Mesodermal cell (in vitro differentiated cells): ENCODE measurements around the gene PIK3CD.
"Not testable (repeated sequence)": the region's sequence is repeated elsewhere in the genome, so short reads cannot be mapped to it uniquely, and the experiment has no call there.

Experiments used
- H3K27ac ChIP-seq: 2 replicates; pipeline ENCODE4 v1.7.0; 2013; ENCODE audit warnings: mild to moderate bottlenecking, low read depth, low read length, moderate library complexity; ENCODE audit not compliant: severe bottlenecking
- H3K36me3 ChIP-seq: 2 replicates; pipeline ENCODE4 v1.7.1; 2013; ENCODE audit warnings: mild to moderate bottlenecking, low read length, moderate library complexity; ENCODE audit not compliant: control insufficient read depth, insufficient read depth
- H3K4me1 ChIP-seq: one replicate; pipeline ENCODE4 v1.7.1; 2013; ENCODE audit warnings: mild to moderate bottlenecking, low read length; ENCODE audit not compliant: insufficient read depth, control insufficient read depth, poor library complexity, severe bottlenecking
- H3K4me3 ChIP-seq: 2 replicates; pipeline ENCODE4 v1.7.0; 2013; ENCODE audit warnings: low read length, control low read depth, mild to moderate bottlenecking; ENCODE audit not compliant: insufficient read depth, poor library complexity, severe bottlenecking; ENCODE audit errors: extremely low read depth
- H3K9me3 ChIP-seq: 2 replicates; pipeline ENCODE4 v1.7.1; 2013; ENCODE audit warnings: mild to moderate bottlenecking, low read length, moderate library complexity; ENCODE audit not compliant: control insufficient read depth
- WGBS, 2 experiments: methylation state at CpG; one replicate each; pipeline ENCODE4 v1.1.5; 2013; ENCODE audit warnings: missing lambda C conversion rate in 2 of 2; ENCODE audit not compliant: insufficient coverage in 2 of 2; 5-methylcytosine and 5-hydroxymethylcytosine counted together

The PIK3CD gene

GRCh38 chr1:9625030-9625429, 26.5 kb upstream of the PIK3CD start:
- not testable (repeated sequence) for H3K27ac ChIP-seq, H3K36me3 ChIP-seq, H3K4me3 ChIP-seq, H3K9me3 ChIP-seq, H3K4me1 ChIP-seq
- 93 to 100% methylated on average over 1 to 2 of the region's 3 CpGs for WGBS, 2 experiments

- Histone ChIP-seq H3K9me3 (no peaks in the 10 kb centered on the region), H3K27ac (no peak overlapping the region), H3K4me3 (no peak overlapping the region), H3K36me3 (no peaks in the 10 kb centered on the region), H3K4me1 (no peaks in the 10 kb centered on the region)
- WGBS, 2 experiments = 89 to 91% methylated on average over 4 to 9 of the region's 9 CpGs
Measured at GRCh38 chr1:9626201-9626608, 25.3 kb upstream of the PIK3CD start.

- Histone ChIP-seq H3K4me1 (no peaks in the 10 kb centered on the region), H3K4me3 (no peak overlapping the region), H3K27ac (no peak overlapping the region), H3K9me3 (no peaks in the 10 kb centered on the region), H3K36me3 (no peaks in the 10 kb centered on the region)
- 84 to 94% methylated on average over 5 to 18 of the region's 23 CpGs for WGBS, 2 experiments
Measured at GRCh38 chr1:9628541-9629444, 22.7 kb upstream of the PIK3CD start.

- H3K36me3 ChIP-seq = no peaks in the 10 kb centered on the region
- H3K4me3 ChIP-seq = no peak overlapping the region
- WGBS, 2 experiments = 79 to 84% methylated on average over 19 to 22 of the region's 29 CpGs
- H3K4me1 ChIP-seq = no peaks in the 10 kb centered on the region
- no peaks in the 10 kb centered on the region for H3K9me3 ChIP-seq
- no peak overlapping the region for H3K27ac ChIP-seq
Measured at GRCh38 chr1:9629445-9630201, 21.9 kb upstream of the PIK3CD start.

GRCh38 chr1:9630331-9631111, 21.0 kb upstream of the PIK3CD start:
- Histone ChIP-seq H3K27ac (no peak overlapping the region), H3K36me3 (no peaks in the 10 kb centered on the region), H3K9me3 (no peaks in the 10 kb centered on the region), H3K4me3 (no peak overlapping the region), H3K4me1 (no peaks in the 10 kb centered on the region)
- 80 to 91% methylated on average over 6 to 8 of the region's 8 CpGs for WGBS, 2 experiments

- Histone ChIP-seq H3K4me3 (no peak overlapping the region), H3K4me1 (no peaks in the 10 kb centered on the region), H3K36me3 (no peaks in the 10 kb centered on the region), H3K9me3 (no peaks in the 10 kb centered on the region), H3K27ac (no peak overlapping the region)
- 81 to 91% methylated on average over 2 to 3 of the region's 3 CpGs for WGBS, 2 experiments
Measured at GRCh38 chr1:9631613-9632012, 19.9 kb upstream of the PIK3CD start.

GRCh38 chr1:9633493-9633892, 18.0 kb upstream of the PIK3CD start:
- H3K36me3 ChIP-seq = no peaks in the 10 kb centered on the region
- WGBS, 2 experiments = 92 to 100% methylated on average over 3 to 5 of the region's 6 CpGs
- no peaks in the 10 kb centered on the region for H3K4me1 ChIP-seq
- H3K4me3 ChIP-seq = no peak overlapping the region
- no peak overlapping the region for H3K27ac ChIP-seq
- peaks cover 5% of the 10 kb centered on the region for H3K9me3 ChIP-seq

GRCh38 chr1:9634582-9634981, 16.9 kb upstream of the PIK3CD start:
- no peaks in the 10 kb centered on the region for H3K4me1 ChIP-seq
- 77 to 100% methylated on average over 1 of the region's 2 CpGs for WGBS, 2 experiments

GRCh38 chr1:9639227-9639626, 12.3 kb upstream of the PIK3CD start:
- WGBS, 2 experiments = 73 to 89% methylated on average over 2 to 3 of the region's 6 CpGs

More at GRCh38 chr1:9634582-9634981, 16.9 kb upstream of the PIK3CD start:
- Histone ChIP-seq H3K36me3 (no peaks in the 10 kb centered on the region), H3K9me3 (peaks cover 5% of the 10 kb centered on the region), H3K4me3 (no peak overlapping the region), H3K27ac (no peak overlapping the region)

GRCh38 chr1:9643351-9644256, 7.9 kb upstream of the PIK3CD start:
- Histone ChIP-seq H3K27ac (no peak overlapping the region), H3K4me3 (no peak overlapping the region), H3K9me3 (no peaks in the 10 kb centered on the region), H3K36me3 (no peaks in the 10 kb centered on the region), H3K4me1 (no peaks in the 10 kb centered on the region)
- 80 to 89% methylated on average over 4 to 5 of the region's 8 CpGs for WGBS, 2 experiments

More at GRCh38 chr1:9639227-9639626, 12.3 kb upstream of the PIK3CD start:
- Histone ChIP-seq H3K4me1 (no peaks in the 10 kb centered on the region), H3K27ac (no peak overlapping the region), H3K4me3 (no peak overlapping the region), H3K9me3 (peaks cover 5% of the 10 kb centered on the region), H3K36me3 (no peaks in the 10 kb centered on the region)
